ENCODE data around the gene L1CAM. TPM values are rescaled to one million over a fixed set of nuclear protein-coding genes. Genes with fewer than 3 reads are reported as not detected.

The L1CAM gene
- total RNA-seq, 6 experiments from 2014 or later = 0.33 to 0.64 (median 0.47) TPM; not detected in 2

- no peaks in the 10 kb centered on the region for H3K9me3 ChIP-seq
- no peaks in the 10 kb centered on the region for H3K4me1 ChIP-seq
- no peak for TF ChIP-seq CTCF (IDR thresholded peaks at IDR 0.05)
- no peak for TF ChIP-seq POLR2A (IDR thresholded peaks at IDR 0.05)
- ATAC-seq (no peak), DNase-seq (no peak)
- WGBS (ENCODE audit: insufficient coverage, low coverage, low lambda C conversion rate, missing lambda C conversion rate) = 80% methylated on average over 1 of the region's 13 CpGs
- no peaks in the 10 kb centered on the region for H3K27me3 ChIP-seq
- H3K4me3 ChIP-seq = no peak overlapping the region
- H3K27ac ChIP-seq = no peak overlapping the region
- intact Hi-C loops (cut with DNase I) = no loop called here
- no peaks in the 10 kb centered on the region for H3K36me3 ChIP-seq
Measured at GRCh38 chrX:153867671-153868070, 18.3 kb downstream of the L1CAM start.

- DNase-seq (no peak), ATAC-seq (no peak)
- H3K36me3 ChIP-seq = no peaks in the 10 kb centered on the region
- no peaks in the 10 kb centered on the region for H3K9me3 ChIP-seq
- no peak overlapping the region for H3K4me3 ChIP-seq
- intact Hi-C loops (cut with DNase I) = no loop called here
- H3K27ac ChIP-seq = no peak overlapping the region
- no peaks in the 10 kb centered on the region for H3K4me1 ChIP-seq
- no peaks in the 10 kb centered on the region for H3K27me3 ChIP-seq
- TF ChIP-seq POLR2A (IDR thresholded peaks at IDR 0.05) (no peak), CTCF (IDR thresholded peaks at IDR 0.05) (no peak)
- 47% methylated on average over 5 of the region's 9 CpGs for WGBS (ENCODE audit: insufficient coverage, low coverage, low lambda C conversion rate, missing lambda C conversion rate)
Measured at GRCh38 chrX:153867139-153867538, 18.8 kb downstream of the L1CAM start.

- Histone ChIP-seq H3K9me3 (no peaks in the 10 kb centered on the region), H3K4me3 (no peak overlapping the region), H3K4me1 (no peaks in the 10 kb centered on the region), H3K27ac (no peak overlapping the region), H3K27me3 (no peaks in the 10 kb centered on the region), H3K36me3 (no peaks in the 10 kb centered on the region)
- intact Hi-C loops (cut with DNase I) = no loop called here
- 53% methylated on average over 5 of the region's 22 CpGs for WGBS (ENCODE audit: insufficient coverage, low coverage, low lambda C conversion rate, missing lambda C conversion rate)
- ATAC-seq (no peak), DNase-seq (no peak)
- no peak for TF ChIP-seq CTCF (IDR thresholded peaks at IDR 0.05)
- no peak for TF ChIP-seq POLR2A (IDR thresholded peaks at IDR 0.05)
Measured at GRCh38 chrX:153866302-153867019, 19.5 kb downstream of the L1CAM start.

- Histone ChIP-seq H3K4me1 (no peaks in the 10 kb centered on the region), H3K27me3 (no peaks in the 10 kb centered on the region), H3K9me3 (no peaks in the 10 kb centered on the region), H3K4me3 (no peak overlapping the region), H3K27ac (no peak overlapping the region), H3K36me3 (no peaks in the 10 kb centered on the region)
- 79% methylated on average over 8 of the region's 9 CpGs for WGBS (ENCODE audit: insufficient coverage, low coverage, low lambda C conversion rate, missing lambda C conversion rate)
- no peak for DNase-seq
- TF ChIP-seq POLR2A (IDR thresholded peaks at IDR 0.05) = no peak
- no peak for TF ChIP-seq CTCF (IDR thresholded peaks at IDR 0.05)
- intact Hi-C loops (cut with DNase I) = no loop called here
- no peak for ATAC-seq
Measured at GRCh38 chrX:153865685-153866084, 20.3 kb downstream of the L1CAM start.

- Histone ChIP-seq H3K4me3 (no peak overlapping the region), H3K9me3 (no peaks in the 10 kb centered on the region), H3K36me3 (no peaks in the 10 kb centered on the region), H3K4me1 (no peaks in the 10 kb centered on the region), H3K27ac (no peak overlapping the region), H3K27me3 (no peaks in the 10 kb centered on the region)
- DNase-seq = no peak
- ATAC-seq = no peak
- 70% methylated on average over 3 of the region's 11 CpGs for WGBS (ENCODE audit: insufficient coverage, low coverage, low lambda C conversion rate, missing lambda C conversion rate)
- TF ChIP-seq POLR2A (IDR thresholded peaks at IDR 0.05) (no peak), CTCF (IDR thresholded peaks at IDR 0.05) (no peak)
- intact Hi-C loops (cut with DNase I) = no loop called here
Measured at GRCh38 chrX:153865321-153865580, 20.7 kb downstream of the L1CAM start.
